HepG2 (cell line): ENCODE data around the gene CTF1. TPM values are rescaled to one million over a fixed set of nuclear protein-coding genes. Genes with fewer than 3 reads are reported as not detected.

ENCODE experiments used
- ATAC-seq: fragments of 200-7000 bp; cut with Tn5 transposase; 3 replicates; pipeline ENCODE4 v1.9.1; 2020; ENCODE audit warnings: mild to moderate bottlenecking, moderate library complexity
- BruUV-seq: library from RNA; stranded (reverse); fragments of 400-500 nt; replicated peaks from 2 replicates; lab custom pipeline; 2021; lab: Mats Ljungman, UMichigan
- CTCF ChIA-PET: fragments of 300-600 bp; formaldehyde crosslinking; extraction: SDS; loops from one replicate; lab custom pipeline; 2021; ENCODE audit warnings: low total read pairs, inconsistent platforms, low intra/inter-chr PET ratio; lab: Yijun Ruan, JAX
- POLR2A ChIA-PET: fragments of 350-600 bp; sonication (Branson Sonifier 250); formaldehyde crosslinking; loops from one replicate; lab custom pipeline; 2020; ENCODE audit warnings: antibody characterized with exemption, inconsistent platforms; lab: Yijun Ruan, JAX
- DNase-seq: peaks from one replicate; pipeline ENCODE4 v3.0.0-alpha.2; 2015; ENCODE audit warnings: low spot score
- FAIRE-seq: peaks from 3 replicates; lab custom pipeline; 2011; peaks lifted over from hg19 to GRCh38; lab: Jason Lieb, UNC
- H2AFZ ChIP-seq: one replicate; pipeline ENCODE4 v1.6.1; 2011; ENCODE audit warnings: low read length, inconsistent platforms
- H3K27ac ChIP-seq: fragments of 300-600 bp; 3 replicates; pipeline ENCODE4 v1.8.0; 2011; ENCODE audit warnings: mixed run types, mild to moderate bottlenecking, mixed read lengths, low read length, inconsistent platforms; ENCODE audit not compliant: insufficient read depth; ENCODE audit errors: extremely low read length
- H3K27me3 ChIP-seq, 2 experiments: fragments of 200-600 bp in 1 of 2; 2 replicates in 1 of 2; 3 replicates in 1 of 2; pipeline versions ENCODE4 v1.6.0 to v1.8.0; 2011; ENCODE audit warnings: low read length in 2 of 2, mild to moderate bottlenecking in 2 of 2, moderate library complexity in 2 of 2, inconsistent platforms in 1 of 2; ENCODE audit not compliant: insufficient read depth in 2 of 2, control insufficient read depth in 1 of 2
- H3K36me3 ChIP-seq, 2 experiments: fragments of 200-600 bp in 1 of 2; replicated peaks in 1 of 2; 2 replicates in 1 of 2; 3 replicates in 1 of 2; pipeline versions ENCODE4 v1.5.1 to v1.8.0; 2011; ENCODE audit warnings: low read length in 2 of 2, inconsistent platforms in 1 of 2; ENCODE audit not compliant: insufficient read depth in 2 of 2, control insufficient read depth in 1 of 2
- H3K4me1 ChIP-seq: 2 replicates; pipeline ENCODE4 v1.5.1; 2012; ENCODE audit warnings: low read length, inconsistent platforms; ENCODE audit not compliant: insufficient read depth
- H3K4me2 ChIP-seq: 2 replicates; pipeline ENCODE4 v1.6.0; 2011; ENCODE audit warnings: low read depth, low read length, inconsistent platforms
- H3K4me3 ChIP-seq, 3 experiments: fragments of 200-600 bp in 1 of 3; sonication (generic), shearing (Covaris generic) in 1 of 3; replicated peaks in 1 of 3; 2 replicates each; pipeline ENCODE4 v1.5.1; 2011 to 2016; ENCODE audit warnings: low read length in 3 of 3, inconsistent platforms in 2 of 3, low read depth in 2 of 3, mild to moderate bottlenecking in 2 of 3, control low read depth in 1 of 3, mixed read lengths in 1 of 3; ENCODE audit not compliant: insufficient read depth in 1 of 3
- H3K79me2 ChIP-seq: one replicate; pipeline ENCODE4 v1.6.1; 2011; ENCODE audit warnings: low read length, inconsistent platforms; ENCODE audit not compliant: insufficient read depth
- H3K9ac ChIP-seq: 2 replicates; pipeline ENCODE4 v1.6.0; 2011; ENCODE audit warnings: mild to moderate bottlenecking, low read depth, low read length, inconsistent platforms; ENCODE audit not compliant: insufficient read depth
- H3K9me3 ChIP-seq: 2 replicates; pipeline ENCODE4 v1.5.1; 2012; ENCODE audit warnings: mild to moderate bottlenecking, low read length
- H4K20me1 ChIP-seq: 2 replicates; pipeline ENCODE4 v1.6.0; 2011; ENCODE audit warnings: inconsistent platforms, mild to moderate bottlenecking, low read length, moderate library complexity; ENCODE audit not compliant: insufficient read depth
- ETV6 ChIP-seq: sonication (generic); formaldehyde crosslinking; conservative IDR thresholded peaks from 2 replicates; pipeline ENCODE4 v1.4.0; 2020; ENCODE audit warnings: missing genetic modification reagents
- HIVEP1 ChIP-seq: sonication (generic); formaldehyde crosslinking; IDR thresholded peaks from 2 replicates; pipeline ENCODE4 v1.4.0; 2020; ENCODE audit warnings: mild to moderate bottlenecking, missing genetic modification reagents
- MYPOP ChIP-seq: sonication (generic); formaldehyde crosslinking; IDR thresholded peaks from 2 replicates; pipeline ENCODE4 v1.8.1; 2023; ENCODE audit warnings: mild to moderate bottlenecking, moderate library complexity, missing genetic modification reagents
- SAFB2 ChIP-seq: sonication (generic); formaldehyde crosslinking; IDR thresholded peaks from 2 replicates; pipeline ENCODE4 v1.5.1; 2020; ENCODE audit warnings: missing genetic modification reagents, low read depth, mild to moderate bottlenecking, borderline replicate concordance
- ZNF274 ChIP-seq: sonication (generic); formaldehyde crosslinking; IDR thresholded peaks from 2 replicates; pipeline ENCODE4 v1.5.1; 2020; ENCODE audit warnings: mild to moderate bottlenecking, missing genetic modification reagents
- ZNF3 ChIP-seq: IDR thresholded peaks from 2 replicates; pipeline ENCODE4 v1.7.0; 2017; ENCODE audit warnings: inconsistent platforms
- ZNF576 ChIP-seq: sonication (generic); formaldehyde crosslinking; IDR thresholded peaks from 2 replicates; pipeline ENCODE4 v1.4.0; 2020; ENCODE audit warnings: mild to moderate bottlenecking, missing genetic modification reagents
- ZNF687 ChIP-seq: sonication (generic); formaldehyde crosslinking; IDR thresholded peaks from 2 replicates; pipeline ENCODE4 v1.5.1; 2020; ENCODE audit warnings: mild to moderate bottlenecking, missing genetic modification reagents, moderate library complexity
- ZNF883 ChIP-seq: sonication (generic); formaldehyde crosslinking; IDR thresholded peaks from 2 replicates; pipeline ENCODE4 v1.5.1; 2020; ENCODE audit warnings: mild to moderate bottlenecking, missing genetic modification reagents; ENCODE audit errors: not compliant biosample characterization
- WGBS: methylation state at CpG from one replicate; pipeline ENCODE4 v1.1.6; 2017; ENCODE audit warnings: low lambda C conversion rate; 5-methylcytosine and 5-hydroxymethylcytosine counted together
- in situ Hi-C: cut with HindIII; loops from 2 replicates; pipeline ENCODE4 v1.10.0; 2017; ENCODE audit warnings: low pct_unique_long_range_greater_than_20kb; ENCODE audit not compliant: extremely low pct_ligation_motif_present
- intact Hi-C: fragments of 100-400 bp; cut with micrococcal nuclease; formaldehyde crosslinking; loops from one replicate; pipeline ENCODE4 v1.10.0; 2022; ENCODE audit not compliant: unreplicated experiment
- polyA plus RNA-seq, 8 experiments: library from polyadenylated mRNA; depleted of rRNA in 3 of 8; stranded (reverse) in 7 of 8; unstranded in 1 of 8; fragments of >200 nt; fragmentation: Illumina TruSeq in 4 of 8; extraction: Trizol in 4 of 8; gene quantifications; 2 replicates each; pipeline versions ENCODE4 v1.2.1 to v1.2.3, GENCODE V29; 2011 to 2016; ENCODE audit warnings: low read depth in 4 of 8, missing spikeins in 1 of 8, mixed read lengths in 1 of 8; ENCODE audit not compliant: insufficient read depth in 1 of 8
- total RNA-seq, 5 experiments: library from RNA; depleted of rRNA; stranded (reverse); fragments of >200 nt; fragmentation: Illumina TruSeq; extraction: Trizol; gene quantifications; 2 replicates each; pipeline ENCODE4 v1.2.3, GENCODE V29; 2016; ENCODE audit warnings: low read depth in 1 of 5
- TF ChIP-seq, protein P1 (sequence below): sonication (generic); formaldehyde crosslinking; IDR thresholded peaks from 2 replicates; pipeline ENCODE4 v1.5.0; 2020; ENCODE audit warnings: mild to moderate bottlenecking, missing genetic modification reagents, borderline replicate concordance
- TF ChIP-seq, protein P2 (sequence below): IDR thresholded peaks from 2 replicates; pipeline ENCODE4 v1.6.1; 2016; ENCODE audit warnings: low read depth, borderline replicate concordance
- TF ChIP-seq, protein P3 (sequence below): IDR thresholded peaks from 2 replicates; pipeline ENCODE4 v1.6.1; 2016; ENCODE audit warnings: control low read depth

Gene CTF1
- total and polyA plus RNA-seq, 2 of the 13 experiments (the other 11 are each of a cell fraction or from before 2014, with no cell fraction given): 0.13 to 1.8 TPM

DNA sequence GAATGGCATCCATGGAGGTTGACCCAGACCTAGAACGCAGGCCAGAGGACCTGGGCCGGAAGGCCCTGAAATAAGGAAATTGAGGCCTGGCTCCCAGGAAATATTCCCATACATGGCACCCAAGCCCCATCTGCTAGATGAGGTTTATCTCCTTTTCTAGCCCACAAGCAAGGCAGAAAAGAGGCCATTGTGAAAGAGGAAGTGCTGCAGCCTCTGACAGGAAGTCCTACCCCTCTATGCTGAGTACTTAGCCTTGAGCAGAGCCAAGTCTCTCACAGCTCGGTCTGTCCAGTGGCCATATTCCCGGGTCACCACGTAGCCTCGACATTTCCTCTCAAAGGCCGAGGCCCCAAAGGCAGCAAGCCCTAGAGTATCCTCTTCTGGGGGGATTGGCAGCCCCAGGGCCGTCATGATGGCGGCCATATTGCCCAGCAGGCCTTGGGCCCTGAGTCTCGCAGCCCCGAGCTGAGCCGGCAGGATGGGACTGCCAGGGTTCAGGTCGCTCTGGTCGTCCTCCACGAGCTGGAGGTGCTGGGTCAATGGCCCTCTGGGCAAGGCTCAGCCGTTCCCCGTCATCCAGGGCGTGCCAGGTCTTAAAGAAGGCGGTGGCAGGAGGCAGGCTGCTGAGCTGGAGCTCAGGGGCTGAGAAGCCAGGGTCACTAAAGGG is 7.8 kb downstream of the CTF1 start:
- H4K20me1 ChIP-seq: no peaks in the 10 kb centered on the region
- no peak for DNase-seq
- POLR2A ChIA-PET: interaction anchor here (1.0 to 1.1 kb wide), 2 partner anchors 8 to 15 kb away, joined by 3 read pairs; partner anchors contain the start of gene CTF1
- no peak overlapping the region for H3K9ac ChIP-seq
- H3K36me3 ChIP-seq: no peaks in the 10 kb centered on the region
- no peak for ATAC-seq
- no peak overlapping the region for H3K4me2 ChIP-seq
- peaks cover 58% of the 10 kb centered on the region for H3K4me1 ChIP-seq
- WGBS: 93% methylated on average over 13 of the region's 19 CpGs
- H3K9me3 ChIP-seq: no peaks in the 10 kb centered on the region
- intact Hi-C loops: no loop called here
- H3K4me3 ChIP-seq: no peak overlapping the region
- no TSS peak for BruUV-seq
- CTCF ChIA-PET: no interaction called here
- peak overlapping the region; percentile 51 for H2AFZ ChIP-seq
- in situ Hi-C loops: no loop called here
- FAIRE-seq: no peak
- no peaks in the 10 kb centered on the region for H3K79me2 ChIP-seq
- H3K27ac ChIP-seq: no peak overlapping the region
- H3K27me3 ChIP-seq: no peaks in the 10 kb centered on the region
- TF ChIP-seq HIVEP1 (CRISPR knock-in tag) (0 out of 2 replicates have a peak, but pooled peaks have one; percentile 11), ETV6 (CRISPR knock-in tag) (no peak), ZNF274 (peak; percentile 52; the same call in 1 of the 2 replicates), MYPOP (no peak), ZNF3 (CRISPR knock-in tag) (no peak), ZNF687 (CRISPR knock-in tag) (peak; percentile 30; the same call in 1 of the 2 replicates), ZNF576 (CRISPR knock-in tag) (no peak), SAFB2 (CRISPR knock-in tag) (no peak), ZNF883 (CRISPR knock-in tag) (peak; percentile 35)
- TF ChIP-seq, protein P1, sequence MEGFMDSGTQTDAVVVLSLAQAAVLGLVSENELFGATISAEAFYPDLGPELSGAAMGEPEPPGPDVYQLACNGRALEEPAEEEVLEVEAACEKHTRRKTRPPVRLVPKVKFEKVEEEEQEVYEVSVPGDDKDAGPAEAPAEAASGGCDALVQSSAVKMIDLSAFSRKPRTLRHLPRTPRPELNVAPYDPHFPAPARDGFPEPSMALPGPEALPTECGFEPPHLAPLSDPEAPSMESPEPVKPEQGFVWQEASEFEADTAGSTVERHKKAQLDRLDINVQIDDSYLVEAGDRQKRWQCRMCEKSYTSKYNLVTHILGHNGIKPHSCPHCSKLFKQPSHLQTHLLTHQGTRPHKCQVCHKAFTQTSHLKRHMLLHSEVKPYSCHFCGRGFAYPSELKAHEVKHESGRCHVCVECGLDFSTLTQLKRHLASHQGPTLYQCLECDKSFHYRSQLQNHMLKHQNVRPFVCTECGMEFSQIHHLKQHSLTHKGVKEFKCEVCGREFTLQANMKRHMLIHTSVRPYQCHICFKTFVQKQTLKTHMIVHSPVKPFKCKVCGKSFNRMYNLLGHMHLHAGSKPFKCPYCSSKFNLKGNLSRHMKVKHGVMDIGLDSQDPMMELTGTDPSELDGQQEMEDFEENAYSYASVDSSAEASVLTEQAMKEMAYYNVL (CRISPR knock-in tag): no peak
- TF ChIP-seq, protein P2, sequence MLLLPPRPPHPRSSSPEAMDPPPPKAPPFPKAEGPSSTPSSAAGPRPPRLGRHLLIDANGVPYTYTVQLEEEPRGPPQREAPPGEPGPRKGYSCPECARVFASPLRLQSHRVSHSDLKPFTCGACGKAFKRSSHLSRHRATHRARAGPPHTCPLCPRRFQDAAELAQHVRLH: no peak
- TF ChIP-seq, protein P3, sequence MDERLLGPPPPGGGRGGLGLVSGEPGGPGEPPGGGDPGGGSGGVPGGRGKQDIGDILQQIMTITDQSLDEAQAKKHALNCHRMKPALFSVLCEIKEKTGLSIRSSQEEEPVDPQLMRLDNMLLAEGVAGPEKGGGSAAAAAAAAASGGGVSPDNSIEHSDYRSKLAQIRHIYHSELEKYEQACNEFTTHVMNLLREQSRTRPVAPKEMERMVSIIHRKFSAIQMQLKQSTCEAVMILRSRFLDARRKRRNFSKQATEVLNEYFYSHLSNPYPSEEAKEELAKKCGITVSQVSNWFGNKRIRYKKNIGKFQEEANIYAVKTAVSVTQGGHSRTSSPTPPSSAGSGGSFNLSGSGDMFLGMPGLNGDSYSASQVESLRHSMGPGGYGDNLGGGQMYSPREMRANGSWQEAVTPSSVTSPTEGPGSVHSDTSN (CRISPR knock-in tag): no peak
